Thyroid gland (tissue), 4 donors: Measurements from ENCODE around the gene TNS3. TPM values are rescaled to one million over a fixed set of nuclear protein-coding genes. Genes with fewer than 3 reads are reported as not detected.

Source experiments
- DNase-seq, 2 donors: peaks; one replicate each; pipeline ENCODE4 v3.0.0-alpha.2; 2019
- H3K27ac ChIP-seq, 3 donors: fragments of 200-600 bp; sonication (generic); 1 replicate in 2 of 3; 2 replicates in 1 of 3; pipeline ENCODE4 v1.5.1; 2016 to 2019; ENCODE audit warnings: mild to moderate bottlenecking in 1 of 3, moderate library complexity in 1 of 3
- H3K27me3 ChIP-seq: fragments of 200-600 bp; sonication (generic); one replicate; pipeline ENCODE4 v1.5.1; 2019
- H3K36me3 ChIP-seq, 2 donors: fragments of 200-600 bp; sonication (generic); one replicate each; pipeline ENCODE4 v1.5.1; 2016 to 2019
- H3K4me1 ChIP-seq, 2 donors: fragments of 200-600 bp; sonication (generic); one replicate each; pipeline ENCODE4 v1.5.1; 2017 to 2019
- H3K4me3 ChIP-seq, 3 donors: fragments of 200-600 bp; sonication (generic); replicated peaks in 1 of 3; 1 replicate in 2 of 3; 2 replicates in 1 of 3; pipeline ENCODE4 v1.5.1; 2016; ENCODE audit warnings: mild to moderate bottlenecking in 1 of 3
- H3K9me3 ChIP-seq: fragments of 200-600 bp; sonication (generic); one replicate; pipeline ENCODE4 v1.5.1; 2017
- CTCF ChIP-seq, 6 experiments: fragments of 200-600 bp in 3 of 6; fragments of 450-650 bp in 3 of 6; sonication (generic) in 3 of 6; IDR thresholded peaks; one replicate each; pipeline ENCODE4 v1.5.1; 2016 to 2019; ENCODE audit warnings: antibody characterized with exemption in 6 of 6, mild to moderate bottlenecking in 2 of 6, inconsistent platforms in 1 of 6, moderate library complexity in 1 of 6
- POLR2A ChIP-seq, 2 donors: fragments of 450-650 bp; IDR thresholded peaks; one replicate each; pipeline ENCODE4 v1.6.1; 2017; ENCODE audit warnings: antibody characterized with exemption in 2 of 2, mild to moderate bottlenecking in 2 of 2, moderate library complexity in 1 of 2
- WGBS, 2 donors: methylation state at CpG; one replicate each; pipeline ENCODE4 v1.1.5; 2017; 5-methylcytosine and 5-hydroxymethylcytosine counted together
- intact Hi-C: fragments of 100-400 bp; cut with DNase I; formaldehyde crosslinking; loops from one replicate; pipeline ENCODE4 v1.15.1; 2023
- total RNA-seq, 4 donors: library from RNA; depleted of rRNA; stranded (reverse); fragments of >200 nt; gene quantifications; one replicate each; pipeline ENCODE4 v1.2.3, GENCODE V29; 2016

Gene TNS3
- total RNA-seq, 4 donors from 2014 or later, result 65.8 to 93.0 (median 80.7) TPM

GRCh38 chr7:47327346-47327697, 254.6 kb downstream of the TNS3 start:
- Histone ChIP-seq H3K4me1 (peaks cover 58 to 77% of the 10 kb centered on the region in 2 donors), H3K36me3 (no peaks in the 10 kb centered on the region), H3K4me3 (no peak overlapping the region), H3K9me3 (no peaks in the 10 kb centered on the region), H3K27ac (peak overlapping the region; percentile 93 to 95 (median 94)), H3K27me3 (no peaks in the 10 kb centered on the region)
- intact Hi-C loops, result no loop called here
- WGBS, 2 donors, result 31 to 34% methylated on average over 7 of the region's 7 CpGs
- TF ChIP-seq CTCF (IDR thresholded peaks at IDR 0.05), result no peak
- TF ChIP-seq POLR2A (IDR thresholded peaks at IDR 0.05), result no peak
- DNase-seq, result peak; percentile 47 to 50

- WGBS, 2 donors, result 40 to 42% methylated on average over 8 of the region's 8 CpGs
- peaks cover 53 to 74% of the 10 kb centered on the region in 2 donors for H3K4me1 ChIP-seq
These were observed 255.1 kb downstream of the TNS3 start for GRCh38 chr7:47326808-47327207.

GRCh38 chr7:47326220-47326619, 255.7 kb downstream of the TNS3 start:
- no peaks in the 10 kb centered on the region for H3K27me3 ChIP-seq
- TF ChIP-seq CTCF (IDR thresholded peaks at IDR 0.05), result no peak
- TF ChIP-seq POLR2A (IDR thresholded peaks at IDR 0.05), result no peak
- H3K27ac ChIP-seq, result peak overlapping the region in 2 of 3 donors; percentile 94 to 95
- H3K36me3 ChIP-seq, result no peaks in the 10 kb centered on the region
- peaks cover 48 to 73% of the 10 kb centered on the region in 2 donors for H3K4me1 ChIP-seq
- whole genome bisulfite sequencing, 2 donors, result 69 to 91% methylated on average over 2 of the region's 2 CpGs
- intact Hi-C loops, result no loop called here
- no peaks in the 10 kb centered on the region for H3K9me3 ChIP-seq
- H3K4me3 ChIP-seq, result no peak overlapping the region
- DNase-seq, result peak in 1 of 2 donors; percentile 2

More at GRCh38 chr7:47326808-47327207, 255.1 kb downstream of the TNS3 start:
- H3K9me3 ChIP-seq, result no peaks in the 10 kb centered on the region
- H3K27ac ChIP-seq, result peak overlapping the region; percentile 93 to 95 (median 94)
- no peaks in the 10 kb centered on the region for H3K27me3 ChIP-seq
- intact Hi-C loops, result no loop called here
- H3K4me3 ChIP-seq, result no peak overlapping the region
- no peaks in the 10 kb centered on the region for H3K36me3 ChIP-seq
- TF ChIP-seq CTCF (IDR thresholded peaks at IDR 0.05) (no peak), POLR2A (IDR thresholded peaks at IDR 0.05) (no peak)
- DNase-seq, result peak; percentile 18 to 30

- intact Hi-C loops, result no loop called here
These were observed 256.6 kb downstream of the TNS3 start for GRCh38 chr7:47325337-47325736.

More at GRCh38 chr7:47325337-47325736, 256.6 kb downstream of the TNS3 start:
- H3K36me3 ChIP-seq, result peaks cover 0 to 3% of the 10 kb centered on the region in 2 donors
- H3K4me1 ChIP-seq, result peaks cover 41 to 65% of the 10 kb centered on the region in 2 donors
- peak overlapping the region in 2 of 3 donors; percentile 43 to 94 for H3K27ac ChIP-seq
- peak in 1 of 2 donors; percentile 2 for DNase-seq
- no peaks in the 10 kb centered on the region for H3K9me3 ChIP-seq
- 60 to 89% methylated on average over 6 of the region's 6 CpGs for WGBS, 2 donors
- no peaks in the 10 kb centered on the region for H3K27me3 ChIP-seq
- no peak for TF ChIP-seq POLR2A (IDR thresholded peaks at IDR 0.05)
- TF ChIP-seq CTCF (IDR thresholded peaks at IDR 0.05), result no peak
- H3K4me3 ChIP-seq, result no peak overlapping the region
